DMS114 treated with DMSO at 0.1 percent for 48 hours (cell line): ENCODE results near the gene GSG1L2.

Experiments
- DNase-seq: peaks from one replicate; lab custom pipeline; 2025; ENCODE audit not compliant: unreplicated experiment; lab: John Stamatoyannopoulos, UW

Gene GSG1L2

DNA sequence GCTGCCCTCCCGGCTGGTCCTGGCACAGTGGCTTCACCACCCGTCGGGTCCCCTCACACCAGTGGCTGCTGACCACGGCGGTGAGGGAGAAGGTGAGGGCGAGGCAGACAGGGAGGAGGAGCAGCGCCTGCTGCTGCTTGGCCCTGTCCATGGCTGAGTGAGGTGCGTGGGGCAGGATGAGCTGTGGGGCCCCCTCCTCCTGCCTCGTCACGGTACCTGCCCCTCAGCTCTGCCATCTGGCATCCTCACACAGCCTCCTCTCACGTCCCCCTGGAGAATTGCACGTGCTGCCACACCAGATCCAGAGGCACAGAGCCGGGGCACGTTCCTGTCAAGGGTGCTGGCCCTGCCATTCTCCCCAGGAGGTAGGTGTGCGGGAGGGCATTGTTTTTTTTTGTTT is at the start of gene GSG1L2:
Gene GSG1L2, minus strand, starts transcription at position 159 of the 400 bp plus-strand sequence. Its CDS starts 8 bp downstream, at position 151.
- DNase-seq = no peak

DNA sequence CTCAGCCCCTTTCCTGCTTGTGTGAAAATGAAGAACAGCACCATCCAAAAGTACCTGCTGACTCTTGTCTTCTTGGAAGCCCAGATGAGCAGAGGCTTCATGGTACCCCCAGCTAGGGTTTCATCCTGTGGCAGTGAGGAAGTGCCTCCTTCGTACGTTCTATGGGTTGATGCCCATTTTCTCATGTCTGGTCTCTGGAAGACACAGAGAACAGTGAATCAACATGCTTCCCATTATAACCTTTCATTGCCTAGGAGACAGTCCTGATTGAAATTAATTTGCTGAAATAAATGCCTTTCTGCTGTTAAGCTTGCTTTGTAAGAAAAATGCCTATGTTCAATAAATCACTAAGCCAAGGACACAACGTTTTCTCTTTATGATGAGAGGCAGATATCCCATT is 46.7 kb upstream of the GSG1L2 start:
- DNase-seq = no peak

DNA sequence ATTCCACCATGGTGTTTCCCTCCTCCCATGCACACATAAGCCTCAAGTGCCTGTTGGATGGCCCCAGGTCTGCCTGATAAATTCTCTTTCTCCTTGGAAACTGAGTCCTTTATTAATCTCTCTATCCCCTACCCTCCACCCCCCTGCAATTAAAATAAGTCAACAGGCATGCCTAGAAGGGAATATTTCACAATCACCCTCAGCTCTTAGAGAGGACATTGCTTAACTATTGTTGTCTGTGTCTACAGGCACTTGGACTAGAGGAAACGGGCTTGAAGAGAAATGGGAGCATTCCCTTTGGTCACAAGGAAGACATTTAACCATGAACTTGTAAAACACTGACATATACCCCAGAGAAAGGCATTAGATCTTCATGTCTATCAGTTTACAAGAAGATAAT is 43.7 kb upstream of the GSG1L2 start:
- DNase-seq = no peak

- DNase-seq = no peak
Measured at GRCh38 chr17:9862949-9863348, 41.1 kb upstream of the GSG1L2 start.

- DNase-seq = no peak
Measured at GRCh38 chr17:9862220-9862619, 40.3 kb upstream of the GSG1L2 start.

DNA sequence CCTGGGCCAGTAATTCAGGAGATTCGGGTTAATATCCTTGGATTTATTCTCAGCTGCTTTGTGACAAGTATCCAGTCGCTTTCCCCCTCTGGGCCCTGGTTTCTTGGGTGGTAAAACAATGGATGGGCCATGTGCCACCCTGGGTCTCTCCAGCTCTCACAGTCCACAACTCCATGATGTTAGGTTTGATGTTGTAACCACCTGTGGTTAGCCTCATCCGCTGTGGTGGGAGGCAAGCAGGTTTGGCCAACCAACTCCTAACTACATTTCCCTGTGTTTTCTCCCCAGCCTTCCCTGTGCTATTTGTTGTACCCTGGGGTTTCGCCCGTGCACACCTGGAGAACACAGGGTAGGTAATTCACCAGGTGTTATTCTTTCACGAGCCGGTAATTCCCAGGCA is 39.0 kb upstream of the GSG1L2 start:
- no peak for DNase-seq

DNA sequence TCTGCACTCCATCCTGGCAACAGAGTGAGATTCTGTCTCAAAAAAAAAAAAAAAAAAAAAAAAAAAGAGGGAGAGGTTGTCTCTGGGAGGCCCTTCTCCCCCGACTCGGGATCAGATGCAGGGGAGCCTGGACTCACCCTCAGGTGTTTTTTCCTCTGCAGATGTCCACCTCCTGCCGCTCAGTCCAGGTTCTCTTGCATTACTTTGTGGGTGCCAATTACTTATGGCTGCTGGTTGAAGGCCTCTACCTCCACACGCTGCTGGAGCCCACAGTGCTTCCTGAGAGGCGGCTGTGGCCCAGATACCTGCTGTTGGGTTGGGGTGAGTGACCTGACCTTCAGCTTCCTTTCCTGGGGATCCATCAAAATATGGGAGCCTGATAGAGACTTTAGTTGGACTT is 37.9 kb upstream of the GSG1L2 start:
- DNase-seq = no peak

DNA sequence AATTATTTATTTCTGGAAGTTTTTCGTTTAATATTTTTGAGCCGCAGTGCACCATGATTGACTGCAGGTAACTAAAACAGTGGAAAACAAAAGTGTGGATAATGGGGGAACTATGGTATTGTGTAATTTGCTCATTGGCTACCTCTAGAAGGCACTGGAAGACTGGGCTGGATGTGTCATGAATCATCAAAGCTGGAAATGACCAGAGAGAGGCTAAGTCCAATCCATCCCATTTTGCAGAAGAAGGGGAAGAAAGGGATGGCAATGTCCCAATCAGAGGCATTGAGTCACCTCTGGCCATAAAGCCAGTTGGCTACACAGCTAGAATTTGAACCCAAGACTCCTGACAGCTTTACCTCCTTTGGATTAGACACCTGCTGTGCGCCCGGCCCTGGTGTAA is 33.2 kb upstream of the GSG1L2 start:
- DNase-seq = no peak

- no peak for DNase-seq
Measured at GRCh38 chr17:9854255-9854654, 32.4 kb upstream of the GSG1L2 start.

GRCh38 chr17:9850151-9850550 is 28.3 kb upstream of the GSG1L2 start:
- no peak for DNase-seq

- no peak for DNase-seq
Measured at GRCh38 chr17:9845306-9845705, 23.4 kb upstream of the GSG1L2 start.

- DNase-seq = no peak
Measured at GRCh38 chr17:9844153-9844552, 22.3 kb upstream of the GSG1L2 start.

DNA sequence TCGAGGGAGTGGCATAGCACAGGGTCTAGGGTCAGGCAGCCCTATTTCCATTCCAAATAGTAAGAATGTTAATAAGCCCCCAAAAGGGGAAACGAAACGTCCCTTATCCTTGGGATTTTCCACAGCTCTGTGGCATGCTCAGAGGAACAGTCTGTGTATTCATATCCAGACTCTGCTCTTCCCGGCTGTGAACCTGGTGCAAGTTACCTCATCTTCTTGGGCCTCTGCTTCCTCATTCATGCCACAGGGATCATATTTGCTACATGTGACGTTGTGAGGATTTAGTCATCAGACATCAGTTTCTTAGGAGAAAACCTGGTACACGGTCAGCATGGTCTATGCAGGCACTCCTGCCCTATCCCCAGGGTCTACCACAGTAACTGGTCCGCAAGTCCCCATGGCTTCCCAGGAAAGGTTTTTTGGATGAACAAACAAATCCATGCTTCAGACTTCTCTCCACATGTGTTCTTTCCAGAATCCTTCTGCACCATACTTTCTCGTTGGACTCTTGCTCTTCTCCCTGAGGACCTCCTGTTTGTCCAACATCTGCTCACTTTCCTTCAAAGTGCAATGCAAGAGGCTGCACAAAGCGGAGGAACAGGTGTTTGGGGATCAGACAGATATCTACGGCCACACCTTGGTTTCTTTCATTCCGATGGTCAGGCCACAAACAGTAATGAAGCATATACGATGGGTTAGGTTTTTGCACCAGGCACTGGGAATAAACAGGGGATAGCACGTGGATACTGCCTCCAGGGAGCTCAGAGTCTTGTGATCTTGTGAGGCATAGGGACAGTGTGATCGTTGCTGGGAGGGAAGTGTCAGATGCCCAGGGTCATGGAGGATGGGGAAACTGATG is 21.5 kb upstream of the GSG1L2 start:
- DNase-seq = no peak

DNA sequence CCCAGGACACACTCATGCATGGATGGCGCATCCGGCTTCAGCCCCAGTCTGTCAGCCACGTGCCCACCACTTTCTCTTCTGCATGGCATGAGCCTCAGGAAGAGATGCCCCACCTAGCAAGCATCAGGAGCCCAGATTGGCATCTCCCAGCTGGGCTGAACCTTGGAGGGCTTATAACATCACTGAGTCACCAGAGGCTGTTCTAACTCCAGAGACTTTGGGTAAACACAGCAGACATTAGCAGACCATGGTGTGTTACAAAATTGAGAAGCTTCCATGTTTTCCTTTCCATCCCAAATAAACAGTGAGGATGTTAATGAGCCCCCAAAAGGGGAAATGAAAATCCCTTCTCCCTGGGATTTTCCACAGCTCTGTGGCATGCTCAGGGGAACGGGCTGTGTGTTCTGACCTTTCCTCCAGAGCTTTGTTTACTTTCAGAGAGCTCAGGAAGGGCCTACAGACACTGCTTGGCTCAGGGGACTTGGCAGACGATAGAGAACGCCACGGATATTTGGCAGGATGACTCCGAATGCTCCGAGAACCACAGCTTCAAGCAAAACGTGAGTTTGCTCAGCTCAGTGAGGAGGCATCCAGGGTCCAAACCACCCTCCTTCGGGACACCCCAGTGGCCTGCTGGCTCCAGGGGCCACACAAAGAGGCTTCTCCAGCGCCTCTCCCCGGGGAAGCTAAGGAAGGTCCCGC is 20.3 kb upstream of the GSG1L2 start:
- DNase-seq = no peak

DNA sequence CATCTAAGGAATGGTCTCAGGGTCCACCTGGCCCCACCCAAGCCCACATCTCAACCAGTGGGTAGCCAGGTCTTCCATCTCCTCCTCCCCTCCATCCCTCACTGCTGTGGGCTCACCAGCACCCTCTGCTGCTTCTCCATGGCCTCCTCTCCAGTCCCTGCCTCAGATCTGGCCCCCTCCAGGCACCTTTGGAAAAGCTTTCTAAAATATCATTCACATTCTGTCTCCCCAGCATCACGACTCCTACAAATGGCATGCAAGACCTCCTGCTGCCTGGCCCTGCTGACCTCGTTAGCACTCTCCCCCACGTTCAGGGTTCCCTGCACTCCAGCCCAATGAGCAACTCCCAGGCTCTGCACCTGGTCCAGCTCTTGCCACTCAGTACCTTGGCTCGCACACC is 17.6 kb upstream of the GSG1L2 start:
- no peak for DNase-seq

DNA sequence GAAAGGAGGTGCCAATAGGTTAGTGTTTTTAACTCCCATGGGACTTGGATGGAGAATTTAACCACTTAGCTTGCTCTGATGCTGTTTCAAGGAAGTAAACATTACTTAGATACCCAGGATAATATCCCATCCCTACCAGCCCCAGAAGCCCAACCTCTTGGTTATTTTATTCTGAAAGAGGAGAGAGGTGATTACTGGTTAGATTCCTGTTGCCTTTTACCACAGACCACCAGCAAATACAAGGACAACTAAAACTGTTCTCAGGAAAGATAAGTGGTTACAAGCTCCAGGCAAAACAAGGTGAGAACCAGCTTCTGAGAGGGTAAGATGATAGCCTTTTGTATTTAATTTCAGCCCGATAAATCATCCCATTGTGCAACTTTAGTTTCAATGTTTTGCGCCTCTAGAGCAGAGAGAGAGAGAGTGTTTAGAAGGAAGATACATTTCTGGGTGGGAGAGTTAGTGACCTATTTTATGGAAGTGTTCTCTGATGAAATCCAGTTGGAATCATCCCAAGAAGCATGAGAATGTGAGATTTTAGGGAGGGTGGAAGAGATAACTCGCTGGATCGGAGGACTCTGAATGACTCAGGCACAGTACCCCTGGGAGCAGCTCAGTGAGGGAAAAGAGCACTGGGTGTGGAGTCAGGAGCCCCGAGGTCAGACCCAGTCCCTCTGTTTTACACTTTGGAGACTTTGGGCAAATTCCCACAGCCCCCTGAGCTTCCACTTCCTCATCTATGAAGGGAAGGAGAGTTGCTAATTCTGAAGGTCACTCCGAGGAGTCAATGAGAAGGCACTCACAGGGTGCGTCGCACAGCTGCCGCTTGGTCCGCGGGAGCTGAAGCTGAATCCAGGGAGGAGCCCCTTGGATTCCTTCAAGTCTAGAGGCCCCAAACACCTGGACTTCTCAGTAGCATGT is 15.9 kb upstream of the GSG1L2 start:
- DNase-seq = no peak

DNA sequence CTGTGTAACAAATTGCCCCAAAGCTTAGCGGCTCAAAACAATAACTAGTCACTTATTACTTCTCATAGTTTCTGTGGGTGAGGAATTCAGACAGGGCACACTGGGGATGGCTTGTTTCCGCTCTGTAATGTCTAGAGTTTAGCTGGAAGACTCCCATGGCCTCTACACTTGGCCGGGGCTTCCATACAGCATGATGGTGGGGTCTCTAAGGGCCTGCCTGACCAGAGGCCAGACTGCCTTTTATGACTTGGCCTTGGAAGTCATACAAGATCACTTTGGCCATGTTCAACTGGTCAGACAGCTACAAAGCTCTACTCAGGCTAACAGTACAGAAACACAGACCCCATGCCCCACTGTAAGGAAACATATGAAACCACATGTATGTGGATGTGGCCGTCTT is 12.0 kb upstream of the GSG1L2 start:
- no peak for DNase-seq

GRCh38 chr17:9830711-9831110 is 8.8 kb upstream of the GSG1L2 start:
- no peak for DNase-seq

GRCh38 chr17:9829343-9829742 is 7.5 kb upstream of the GSG1L2 start:
- DNase-seq = no peak

- DNase-seq = no peak
Measured at GRCh38 chr17:9828296-9829295, 6.7 kb upstream of the GSG1L2 start.
